NCI-H748 treated with DMSO at 0.1 percent for 48 hours (cell line): ENCODE measurements around the gene NOL4L.

Experiments
- DNase-seq: peaks from one replicate; lab custom pipeline; 2025; lab: John Stamatoyannopoulos, UW

The NOL4L gene

DNA sequence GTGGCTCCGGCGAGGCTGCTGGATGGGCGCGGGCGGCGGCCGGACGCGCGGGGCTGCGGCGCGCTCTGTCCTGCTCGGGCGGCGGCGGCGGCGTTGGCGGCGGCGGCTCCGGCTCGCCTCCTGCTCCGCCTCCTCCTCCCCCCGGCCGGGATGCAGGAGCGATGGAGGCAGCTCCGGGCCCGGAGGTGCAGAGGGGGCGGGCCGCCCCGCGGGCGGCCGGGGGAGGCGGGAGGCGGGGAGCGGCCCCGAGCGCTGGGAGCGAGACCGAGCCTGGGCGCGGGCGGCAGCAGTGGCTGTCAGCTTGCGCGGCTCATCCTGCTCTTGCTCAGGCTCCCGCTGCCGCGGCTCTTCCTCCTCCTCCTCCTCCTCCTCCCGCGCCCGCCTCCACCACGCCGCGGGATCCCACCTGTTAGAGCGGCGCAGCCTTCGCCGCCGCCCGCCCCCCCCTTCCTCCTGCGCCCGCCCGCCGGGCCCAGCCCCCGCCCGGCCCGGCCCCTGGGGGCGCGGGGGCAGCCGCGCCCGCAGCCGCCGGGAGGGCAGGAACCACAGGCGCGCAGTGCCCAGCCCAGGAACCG is at the start of gene NOL4L:
Gene NOL4L (minus strand): TSS at position 323 of the 575 bp plus-strand sequence. CDS start 443 bp downstream, outside the sequence.
- DNase-seq = no peak

- no peak for DNase-seq
Observed at GRCh38 chr20:32634041-32634805, 49.1 kb upstream of the NOL4L start.

DNA sequence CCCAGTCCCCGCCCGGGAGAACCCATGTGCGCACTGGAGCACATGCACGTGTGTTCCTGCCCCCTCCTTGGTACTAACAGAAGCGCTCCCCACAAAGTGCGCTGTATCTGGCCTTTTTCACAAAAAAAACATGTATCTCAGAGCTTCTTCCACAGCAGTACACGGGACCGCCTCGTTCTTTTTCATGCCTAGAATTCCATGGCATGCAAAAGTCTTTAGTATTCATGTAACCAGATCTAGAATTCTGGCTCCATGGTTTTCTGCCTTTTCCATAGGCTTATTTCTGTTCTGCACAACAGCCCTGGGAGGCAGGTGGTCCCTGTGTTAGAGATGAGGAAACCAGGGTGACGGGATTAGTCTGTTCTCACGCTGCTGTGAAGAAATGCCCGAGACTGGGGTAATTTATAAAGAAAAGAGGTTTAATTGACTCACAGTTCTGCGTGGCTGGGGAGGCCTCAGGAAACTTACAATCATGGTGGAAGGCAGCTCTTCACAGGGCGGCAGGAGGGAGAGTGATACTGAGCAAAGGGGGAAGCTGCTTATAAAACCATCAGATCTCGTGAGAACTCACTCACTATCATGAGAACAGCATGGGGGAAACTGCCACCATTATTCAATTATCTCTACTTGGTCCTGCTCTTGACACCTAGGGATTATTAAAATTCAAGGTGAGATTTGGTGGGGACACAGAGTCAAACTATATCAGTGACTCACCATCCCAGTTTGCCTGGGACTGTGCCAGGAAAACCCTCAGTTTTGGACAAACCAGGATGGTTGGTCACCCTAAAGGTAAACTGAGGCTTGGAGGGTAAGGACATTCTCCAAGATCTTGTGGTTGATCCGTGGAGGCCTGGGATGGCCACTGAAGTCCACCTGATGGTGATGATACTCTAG is 47.6 kb upstream of the NOL4L start:
- DNase-seq = no peak

GRCh38 chr20:32631933-32632460 is 46.9 kb upstream of the NOL4L start:
- DNase-seq = no peak

- no peak for DNase-seq
Observed at GRCh38 chr20:32629813-32630212, 44.7 kb upstream of the NOL4L start.

GRCh38 chr20:32628960-32629530 is 43.9 kb upstream of the NOL4L start:
- no peak for DNase-seq

DNA sequence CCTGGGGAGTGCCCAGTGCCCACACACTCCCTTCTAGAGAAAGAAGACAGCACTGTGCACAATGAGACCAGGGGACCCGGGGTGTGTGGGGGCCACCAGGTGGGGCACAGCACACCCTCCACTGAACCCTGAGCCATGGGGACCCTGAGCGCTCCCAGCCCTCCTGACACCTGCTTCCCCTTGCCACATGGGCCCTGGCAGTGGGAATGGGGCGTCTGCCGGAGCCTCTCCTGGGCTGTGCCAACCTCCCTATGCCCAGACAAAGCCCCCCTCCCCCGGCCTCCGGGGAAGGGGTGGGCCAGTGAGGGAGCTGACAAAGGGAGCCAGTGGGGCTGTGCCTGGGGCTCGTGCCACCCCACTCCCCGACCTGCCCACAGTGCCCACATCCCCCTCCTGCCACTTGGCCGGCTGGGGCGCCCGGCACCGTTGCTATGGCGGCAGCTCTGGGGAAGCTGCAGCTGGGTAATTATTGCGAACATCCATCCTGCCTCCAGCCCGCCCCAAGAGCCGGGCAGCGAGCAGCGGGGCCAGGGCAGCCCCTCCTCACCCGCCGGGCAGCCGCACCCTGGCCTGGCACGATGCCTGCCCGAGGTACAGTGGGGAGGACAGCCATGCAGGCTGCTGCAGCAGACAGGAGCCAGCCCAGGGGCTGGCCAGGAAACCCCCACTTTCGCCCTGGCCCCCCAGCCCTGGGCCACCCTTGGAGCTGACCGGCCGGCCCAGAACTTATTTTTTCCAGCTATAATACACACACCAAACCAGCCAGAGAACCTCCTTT is 41.9 kb upstream of the NOL4L start:
- peak; percentile 71 for DNase-seq

DNA sequence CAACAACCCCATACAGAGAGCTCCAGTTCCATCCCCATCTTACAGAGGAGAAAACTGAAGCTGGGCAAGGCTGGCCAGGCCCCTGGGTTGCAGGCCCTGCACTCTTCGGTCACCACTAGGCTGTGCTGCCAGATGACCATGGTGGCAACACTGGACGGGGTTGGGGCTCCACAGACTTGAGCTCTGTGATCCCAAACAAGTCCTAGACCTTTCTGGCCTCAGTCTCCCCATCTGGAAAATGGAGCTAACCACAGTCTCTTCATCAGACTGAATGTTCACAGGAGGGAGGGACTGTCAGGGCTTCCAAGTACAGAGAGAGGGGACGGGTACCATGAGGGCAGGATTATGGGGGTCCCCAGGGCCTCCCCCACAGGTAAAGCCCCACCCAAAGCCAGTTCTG is 41.3 kb upstream of the NOL4L start:
- DNase-seq = no peak

DNA sequence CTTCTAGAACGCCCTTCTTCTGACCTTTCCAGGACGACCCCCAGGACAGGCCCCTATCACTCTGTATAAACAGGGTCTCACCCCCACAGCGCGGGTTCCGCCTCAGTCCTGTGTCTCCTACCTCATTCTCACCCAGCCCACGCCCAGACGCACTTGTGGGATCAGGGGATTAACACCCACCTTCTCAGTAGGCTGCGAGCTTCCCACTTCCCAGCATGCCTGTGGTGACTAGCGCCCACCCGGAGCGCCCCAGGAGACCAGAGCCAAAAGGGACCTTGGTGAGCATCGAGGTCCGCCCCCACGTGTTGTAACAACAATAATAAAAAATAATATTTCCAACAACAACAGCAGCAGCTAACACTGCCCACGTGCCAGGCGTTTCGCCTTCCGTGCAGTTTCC is 40.9 kb upstream of the NOL4L start:
- DNase-seq = no peak

- no peak for DNase-seq
Observed at GRCh38 chr20:32624687-32625345, 39.7 kb upstream of the NOL4L start.

GRCh38 chr20:32623667-32624157 is 38.6 kb upstream of the NOL4L start:
- DNase-seq = no peak

GRCh38 chr20:32622585-32623468 is 37.7 kb upstream of the NOL4L start:
- DNase-seq = no peak

- no peak for DNase-seq
Observed at GRCh38 chr20:32621891-32622584, 36.9 kb upstream of the NOL4L start.

GRCh38 chr20:32621071-32621890 is 36.1 kb upstream of the NOL4L start:
- no peak for DNase-seq

DNA sequence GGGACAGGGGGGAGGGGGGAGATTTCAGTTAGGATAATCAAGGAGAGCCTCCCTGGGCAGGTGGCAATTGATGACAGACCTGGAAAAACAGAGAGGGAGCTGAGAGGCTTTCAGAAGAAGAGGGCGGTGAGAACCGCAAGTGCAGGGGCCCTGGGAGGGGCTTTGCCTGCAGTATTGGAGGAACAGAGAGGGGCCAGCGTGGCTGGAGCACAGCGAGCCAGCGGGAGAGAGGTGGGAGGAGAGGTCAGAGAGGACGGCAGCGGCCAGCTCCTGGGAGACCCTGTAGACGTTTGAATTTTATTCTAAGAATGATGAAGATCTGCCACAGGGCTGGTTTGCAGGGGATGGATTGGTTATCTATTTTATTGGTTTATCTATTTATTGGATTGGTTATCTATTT is 34.5 kb upstream of the NOL4L start:
- DNase-seq = no peak

DNA sequence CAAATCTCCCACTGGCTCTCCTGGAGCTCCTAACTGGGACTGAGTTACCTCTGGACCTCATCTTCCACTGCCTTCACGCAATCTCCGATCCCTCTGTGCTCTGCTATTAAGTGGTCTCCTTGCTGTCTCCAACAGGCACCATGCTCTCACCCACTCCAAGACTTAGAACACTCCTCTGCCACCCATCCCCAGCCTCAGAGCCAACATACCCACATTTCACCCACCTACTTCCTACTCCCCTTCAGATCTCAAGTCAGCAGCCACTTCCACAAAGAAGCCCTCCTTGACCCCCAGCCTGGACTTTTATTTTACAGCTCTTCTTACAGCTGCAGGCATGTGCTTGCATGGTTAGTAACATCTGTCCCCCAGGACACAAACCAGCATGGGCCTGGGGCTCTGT is 29.6 kb upstream of the NOL4L start:
- DNase-seq = no peak

DNA sequence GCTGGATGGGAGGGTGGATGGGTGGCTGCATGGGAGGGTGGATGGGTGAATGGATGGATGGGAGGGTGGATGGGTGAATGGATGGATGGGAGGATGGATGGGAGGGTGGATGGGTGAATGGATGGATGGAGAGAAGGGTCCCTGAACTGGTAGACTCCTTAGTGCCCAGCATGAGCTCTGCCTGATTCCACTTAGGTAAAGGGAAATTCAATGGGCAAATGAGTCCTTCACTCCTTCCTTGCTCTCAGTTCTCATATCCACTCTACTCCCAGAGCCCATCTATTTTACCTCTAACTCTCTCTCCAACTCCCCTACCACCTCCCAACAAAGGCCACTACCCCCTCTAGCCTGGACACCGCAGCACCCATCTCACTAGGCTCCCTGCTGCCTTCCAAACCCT is 29.2 kb upstream of the NOL4L start:
- DNase-seq = no peak
